ENCODE data around the gene SMARCA2. TPM values are rescaled to one million over a fixed set of nuclear protein-coding genes. Genes with fewer than 3 reads are reported as not detected.
A peak's percentile ranks its signal among the peaks of the same experiment; 100 is the strongest.

Gene SMARCA2
- total RNA-seq, 1 donor from 2014 or later, result 160 TPM

DNA sequence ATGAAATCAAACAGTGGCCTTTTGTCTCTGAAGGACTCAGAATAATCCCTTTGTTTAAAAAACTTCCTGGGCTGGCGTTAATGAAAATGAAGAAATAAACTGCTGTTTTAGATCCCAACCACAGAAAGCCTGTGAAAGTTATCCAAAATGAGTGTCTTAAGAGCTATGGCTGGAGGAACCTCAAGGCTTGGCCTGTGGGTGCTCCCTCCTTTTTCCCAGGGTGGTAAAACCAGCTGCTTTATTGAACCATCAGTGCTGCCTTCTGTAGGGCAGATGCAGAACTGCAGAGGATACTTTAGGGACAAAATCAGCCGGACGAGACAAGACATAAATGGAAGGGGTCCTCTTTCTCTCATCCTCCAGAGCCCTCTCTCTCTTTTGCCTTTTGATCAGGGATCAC, 100.9 kb downstream of the SMARCA2 start:
- Histone ChIP-seq H3K4me1 (peaks cover 4 to 21% of the 10 kb centered on the region in 2 donors), H3K4me3 (no peak overlapping the region), H3K36me3 (peaks cover 32 to 38% of the 10 kb centered on the region in 2 donors), H3K27ac (peak overlapping the region in 1 of 2 donors; percentile 10), H3K9me3 (no peaks in the 10 kb centered on the region), H3K27me3 (no peaks in the 10 kb centered on the region)
- no peak for DNase-seq (ENCODE audit: low spot score in 2 of 2)
- intact Hi-C loops (cut with DNase I), result no loop called here
- TF ChIP-seq, protein P1, sequence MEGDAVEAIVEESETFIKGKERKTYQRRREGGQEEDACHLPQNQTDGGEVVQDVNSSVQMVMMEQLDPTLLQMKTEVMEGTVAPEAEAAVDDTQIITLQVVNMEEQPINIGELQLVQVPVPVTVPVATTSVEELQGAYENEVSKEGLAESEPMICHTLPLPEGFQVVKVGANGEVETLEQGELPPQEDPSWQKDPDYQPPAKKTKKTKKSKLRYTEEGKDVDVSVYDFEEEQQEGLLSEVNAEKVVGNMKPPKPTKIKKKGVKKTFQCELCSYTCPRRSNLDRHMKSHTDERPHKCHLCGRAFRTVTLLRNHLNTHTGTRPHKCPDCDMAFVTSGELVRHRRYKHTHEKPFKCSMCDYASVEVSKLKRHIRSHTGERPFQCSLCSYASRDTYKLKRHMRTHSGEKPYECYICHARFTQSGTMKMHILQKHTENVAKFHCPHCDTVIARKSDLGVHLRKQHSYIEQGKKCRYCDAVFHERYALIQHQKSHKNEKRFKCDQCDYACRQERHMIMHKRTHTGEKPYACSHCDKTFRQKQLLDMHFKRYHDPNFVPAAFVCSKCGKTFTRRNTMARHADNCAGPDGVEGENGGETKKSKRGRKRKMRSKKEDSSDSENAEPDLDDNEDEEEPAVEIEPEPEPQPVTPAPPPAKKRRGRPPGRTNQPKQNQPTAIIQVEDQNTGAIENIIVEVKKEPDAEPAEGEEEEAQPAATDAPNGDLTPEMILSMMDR (IDR thresholded peaks at IDR 0.05), result peak in 2 of 3 experiments; percentile 17 to 24

DNA sequence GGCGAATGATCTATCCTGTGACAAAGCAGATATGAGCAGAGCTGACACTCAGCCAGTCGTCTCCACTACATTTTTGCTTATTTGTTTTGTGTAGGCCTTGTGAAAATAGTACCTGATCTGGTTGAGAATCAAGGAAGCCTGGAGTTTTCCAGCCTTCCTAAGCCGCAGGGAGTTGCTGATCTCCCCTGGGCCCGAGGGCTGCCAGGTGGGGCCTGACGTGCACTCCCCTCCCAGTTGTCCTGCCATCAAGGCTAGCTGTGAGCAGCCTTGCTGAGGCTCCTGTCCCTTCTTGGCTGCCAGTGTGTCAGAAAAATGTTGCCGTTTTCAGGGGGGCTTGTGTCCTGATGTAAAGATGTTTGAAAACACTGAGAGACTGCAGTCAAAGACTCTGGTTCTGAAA, 102.4 kb downstream of the SMARCA2 start:
- Histone ChIP-seq H3K36me3 (peaks cover 23 to 24% of the 10 kb centered on the region in 2 donors), H3K4me1 (peaks cover 6 to 33% of the 10 kb centered on the region in 2 donors), H3K27me3 (no peaks in the 10 kb centered on the region), H3K4me3 (no peak overlapping the region), H3K27ac (peak overlapping the region; percentile 85 to 89), H3K9me3 (no peaks in the 10 kb centered on the region)
- intact Hi-C loops (cut with DNase I), result no loop called here
- TF ChIP-seq, protein P1 (IDR thresholded peaks at IDR 0.05), result no peak
- DNase-seq (ENCODE audit: low spot score in 2 of 2), result no peak

DNA sequence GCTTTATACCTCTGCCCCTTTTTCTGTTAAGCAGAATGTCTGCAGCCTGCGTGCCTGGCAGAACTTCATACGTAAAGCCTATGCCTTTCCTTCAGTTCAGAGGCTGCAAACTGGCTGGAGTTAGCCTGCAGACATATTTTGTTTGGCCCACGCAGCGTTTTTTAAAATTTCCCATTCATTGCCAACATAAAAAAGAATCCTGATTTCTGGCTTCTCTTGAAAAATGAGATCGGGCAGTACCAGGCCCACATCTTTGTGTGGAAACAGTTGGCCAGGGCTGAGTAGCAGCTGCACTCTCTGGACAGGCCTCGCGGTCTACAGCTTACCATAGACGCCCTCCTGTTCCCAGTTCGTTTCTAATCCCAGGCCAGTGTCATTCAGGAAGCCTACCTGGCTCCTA, 104.4 kb downstream of the SMARCA2 start:
- H3K9me3 ChIP-seq, result no peaks in the 10 kb centered on the region
- no peaks in the 10 kb centered on the region for H3K27me3 ChIP-seq
- DNase-seq (ENCODE audit: low spot score in 2 of 2), result peak in 1 of 2 donors; percentile 80
- TF ChIP-seq, protein P1 (IDR thresholded peaks at IDR 0.05), result no peak
- peak overlapping the region; percentile 85 to 89 for H3K27ac ChIP-seq
- intact Hi-C loops (cut with DNase I), result no loop called here
- H3K4me1 ChIP-seq, result peaks cover 9 to 43% of the 10 kb centered on the region in 2 donors
- H3K36me3 ChIP-seq, result peaks cover 6 to 11% of the 10 kb centered on the region in 2 donors
- peak overlapping the region in 1 of 2 donors; percentile 31 for H3K4me3 ChIP-seq

DNA sequence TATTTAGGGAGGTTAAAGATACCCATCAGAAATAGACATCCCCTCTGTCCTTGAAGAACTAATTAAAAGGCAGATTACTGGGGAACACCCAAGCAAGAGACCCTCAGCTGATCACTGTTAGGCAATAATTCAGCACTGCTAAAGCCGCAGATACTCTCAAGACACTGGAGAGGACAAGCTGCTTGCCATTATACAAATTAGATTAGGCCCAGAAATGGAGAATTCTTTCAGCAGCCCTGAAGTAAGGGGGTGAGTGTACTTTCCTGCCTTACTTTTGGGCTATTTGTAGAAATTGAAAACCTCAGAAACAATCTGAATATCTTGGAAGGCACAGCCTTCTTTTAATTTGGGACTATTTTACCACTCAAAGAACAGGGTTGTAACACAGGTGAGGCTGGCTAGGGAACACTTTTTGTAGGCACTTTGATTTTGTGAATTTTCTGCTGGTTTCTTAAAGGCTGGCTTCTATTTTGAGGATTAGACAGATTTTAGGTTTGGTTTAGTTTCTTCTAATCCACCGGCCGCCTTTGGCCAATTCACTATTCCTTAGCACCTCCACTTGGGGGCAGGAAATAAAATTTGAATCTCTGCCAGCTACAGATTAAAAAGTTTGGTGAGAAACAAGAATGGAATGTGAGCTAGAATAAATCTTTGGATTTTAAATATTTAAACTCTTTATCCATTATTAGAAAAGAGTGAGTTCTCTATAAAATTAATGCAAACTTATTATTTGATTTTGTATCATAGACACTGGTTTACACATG, 106.0 kb downstream of the SMARCA2 start:
- Histone ChIP-seq H3K4me3 (no peak overlapping the region), H3K27ac (peak overlapping the region; percentile 85 to 89), H3K9me3 (no peaks in the 10 kb centered on the region), H3K27me3 (no peaks in the 10 kb centered on the region), H3K36me3 (peaks cover 2 to 3% of the 10 kb centered on the region in 2 donors), H3K4me1 (peaks cover 9 to 58% of the 10 kb centered on the region in 2 donors)
- intact Hi-C loops (cut with DNase I), result loop anchor here (5.0 to 10.0 kb wide), 4 partner anchors 36 to 1404 kb away; partner anchors contain the start of genes PUM3, RFX3 and VLDLR
- TF ChIP-seq, protein P1 (IDR thresholded peaks at IDR 0.05), result peak in 1 of 3 experiments; percentile 31
- DNase-seq (ENCODE audit: low spot score in 2 of 2), result no peak

DNA sequence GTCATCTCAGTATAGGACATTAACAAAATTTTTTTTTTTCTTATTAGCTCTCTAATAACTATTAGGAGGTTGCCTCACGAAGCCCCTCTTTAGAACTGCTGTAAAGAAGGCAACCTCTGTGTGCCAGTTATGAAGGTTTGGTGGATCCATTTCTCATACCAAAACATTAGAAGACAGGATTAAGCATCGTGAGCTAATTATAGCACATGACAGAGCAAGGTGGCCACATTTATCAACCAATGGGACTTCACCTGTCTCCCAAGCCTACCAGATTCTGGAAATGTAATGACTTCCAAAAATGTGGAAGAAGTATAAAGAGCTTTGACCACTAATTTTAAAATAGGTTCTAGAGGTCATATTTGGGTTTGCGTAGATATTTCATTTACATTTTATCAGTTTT, 107.2 kb downstream of the SMARCA2 start:
- Histone ChIP-seq H3K27me3 (no peaks in the 10 kb centered on the region), H3K36me3 (no peaks in the 10 kb centered on the region), H3K27ac (peak overlapping the region; percentile 85 to 89), H3K9me3 (no peaks in the 10 kb centered on the region), H3K4me1 (peaks cover 9 to 70% of the 10 kb centered on the region in 2 donors), H3K4me3 (no peak overlapping the region)
- DNase-seq (ENCODE audit: low spot score in 2 of 2), result no peak
- TF ChIP-seq, protein P1 (IDR thresholded peaks at IDR 0.05), result no peak
- intact Hi-C loops (cut with DNase I), result loop anchor here (5.0 to 10.0 kb wide), 4 partner anchors 35 to 1403 kb away; partner anchors contain the start of genes PUM3, RFX3 and VLDLR

Data from ascending aorta (tissue), 2 donors.